Measurements from ENCODE around the gene SUGP2. TPM values are rescaled to one million over a fixed set of nuclear protein-coding genes. Genes with fewer than 3 reads are reported as not detected.

Gene SUGP2
- total RNA-seq (2022; extraction: Qiagen RNA extraction), result 22.2 to 31.2 TPM (median 28.1 TPM) in 5 replicates

GRCh38 chr19:19033426-19034203 is at the start of gene SUGP2, which contains the start of gene ARMC6:
SUGP2 (minus strand) TSS chr19:19033517; CDS start chr19:19031071, 2,446 bp downstream.
ARMC6 (plus strand) TSS chr19:19033603; CDS start chr19:19034210, 607 bp downstream.

GRCh38 chr19:19063183-19064097 is 30.1 kb upstream of the SUGP2 start, which contains the start of gene SLC25A42:
SLC25A42 (plus strand) TSS chr19:19063994; CDS start chr19:19096125, 32,131 bp downstream.

Other genes with a start within 250 kb of the SUGP2 start
- 0.18 to 0.39 TPM (median 0.24 TPM) in 5 replicates for gene COMP, start 242.2 kb downstream of the SUGP2 start, total RNA-seq (2022; extraction: Qiagen RNA extraction)
- 36.1 to 43.5 TPM (median 42.0 TPM) in 5 replicates for gene UPF1, start 201.6 kb downstream of the SUGP2 start, total RNA-seq (2022; extraction: Qiagen RNA extraction)
- 3.6 to 5.3 TPM (median 5.0 TPM) in 5 replicates for gene CERS1, start 137.4 kb downstream of the SUGP2 start, total RNA-seq (2022; extraction: Qiagen RNA extraction)
- gene COPE, start 114.1 kb downstream of the SUGP2 start, total RNA-seq (2022; extraction: Qiagen RNA extraction), result 132 to 173 TPM (median 166 TPM) in 5 replicates
- 28.0 to 44.4 TPM (median 42.2 TPM) in 5 replicates for gene DDX49, start 113.8 kb downstream of the SUGP2 start, total RNA-seq (2022; extraction: Qiagen RNA extraction)
- 20.6 to 29.2 TPM (median 28.8 TPM) in 5 replicates for gene HOMER3, start 92.3 kb downstream of the SUGP2 start, total RNA-seq (2022; extraction: Qiagen RNA extraction)
- gene ARMC6, start 86 bp upstream of the SUGP2 start, total RNA-seq (2022; extraction: Qiagen RNA extraction), result 23.0 to 30.9 TPM (median 28.5 TPM) in 5 replicates
- 0.71 to 0.87 TPM (median 0.74 TPM) in 5 replicates for gene SLC25A42, start 30.5 kb upstream of the SUGP2 start, total RNA-seq (2022; extraction: Qiagen RNA extraction)
- gene TMEM161A, start 105.0 kb upstream of the SUGP2 start, total RNA-seq (2022; extraction: Qiagen RNA extraction), result 20.3 to 25.7 TPM (median 23.5 TPM) in 5 replicates
- gene MEF2B, start 136.7 kb upstream of the SUGP2 start, total RNA-seq (2022; extraction: Qiagen RNA extraction), result 0.15 to 1.0 TPM (median 0.41 TPM) in 5 replicates
- gene BORCS8, start 158.6 kb upstream of the SUGP2 start, total RNA-seq (2022; extraction: Qiagen RNA extraction), result 8.0 to 14.5 TPM (median 10.4 TPM) in 5 replicates
- 32.7 to 46.7 TPM (median 43.3 TPM) in 5 replicates for gene RFXANK, start 158.7 kb upstream of the SUGP2 start, total RNA-seq (2022; extraction: Qiagen RNA extraction)
- gene NR2C2AP, start 169.9 kb upstream of the SUGP2 start, total RNA-seq (2022; extraction: Qiagen RNA extraction), result 25.3 to 29.5 TPM (median 28.7 TPM) in 5 replicates
- gene NCAN, start 178.4 kb upstream of the SUGP2 start, total RNA-seq (2022; extraction: Qiagen RNA extraction), result 0.02 to 0.08 TPM (median 0.06 TPM) in 5 replicates
- 0.34 to 0.68 TPM (median 0.52 TPM) in 5 replicates for gene TM6SF2, start 239.8 kb upstream of the SUGP2 start, total RNA-seq (2022; extraction: Qiagen RNA extraction)